ENCODE data around the gene BCKDHA. TPM values are rescaled to one million over a fixed set of nuclear protein-coding genes. Genes with fewer than 3 reads are reported as not detected.

The BCKDHA gene
- total and polyA plus RNA-seq, 9 of the 15 experiments (the other 6 are each of a cell fraction or from before 2014, with no cell fraction given): 4.5 to 52.5 (median 14.1) TPM

DNA sequence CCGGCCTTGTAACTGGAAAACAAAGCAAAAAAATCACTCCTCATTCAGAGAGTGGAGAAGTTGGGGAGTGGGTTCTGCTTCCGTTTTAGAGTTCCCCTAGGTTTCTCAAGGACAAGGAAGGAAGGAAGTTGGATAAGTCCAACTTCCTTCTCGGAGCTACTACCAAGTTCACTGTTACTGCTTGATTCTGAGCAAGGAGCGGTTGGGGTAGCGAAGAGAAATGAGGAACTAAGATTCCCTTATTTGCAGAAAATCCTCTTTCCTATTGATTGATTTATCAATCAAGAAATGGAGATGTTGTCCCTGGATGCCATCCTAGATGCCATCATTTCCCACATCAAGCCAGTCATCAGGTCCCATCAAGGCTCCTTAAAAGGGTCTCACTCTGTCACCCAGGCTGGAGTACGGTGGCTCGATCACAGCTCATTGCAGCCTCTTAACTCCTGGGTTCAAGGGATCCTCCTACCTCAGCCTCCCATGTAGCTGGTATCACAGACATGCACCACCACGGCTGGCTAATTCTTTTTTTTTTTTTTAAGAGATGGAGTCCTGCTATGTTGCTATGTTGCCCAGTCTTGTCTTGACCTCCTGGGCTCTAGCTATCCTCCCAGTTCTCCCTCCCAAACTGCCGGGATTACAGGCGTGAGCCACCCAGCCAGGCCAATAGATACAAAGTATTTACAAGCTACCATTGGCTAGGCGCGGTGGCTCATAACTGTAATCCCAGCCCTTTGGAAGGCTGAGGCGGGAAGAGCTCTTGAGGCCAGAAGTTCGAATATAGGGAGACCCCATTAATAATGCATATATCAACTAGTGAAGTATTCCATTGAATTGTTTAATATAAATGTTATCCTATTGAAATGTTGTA is 32.9 kb upstream of the BCKDHA start (continued):
- TF ChIP-seq, protein P1, sequence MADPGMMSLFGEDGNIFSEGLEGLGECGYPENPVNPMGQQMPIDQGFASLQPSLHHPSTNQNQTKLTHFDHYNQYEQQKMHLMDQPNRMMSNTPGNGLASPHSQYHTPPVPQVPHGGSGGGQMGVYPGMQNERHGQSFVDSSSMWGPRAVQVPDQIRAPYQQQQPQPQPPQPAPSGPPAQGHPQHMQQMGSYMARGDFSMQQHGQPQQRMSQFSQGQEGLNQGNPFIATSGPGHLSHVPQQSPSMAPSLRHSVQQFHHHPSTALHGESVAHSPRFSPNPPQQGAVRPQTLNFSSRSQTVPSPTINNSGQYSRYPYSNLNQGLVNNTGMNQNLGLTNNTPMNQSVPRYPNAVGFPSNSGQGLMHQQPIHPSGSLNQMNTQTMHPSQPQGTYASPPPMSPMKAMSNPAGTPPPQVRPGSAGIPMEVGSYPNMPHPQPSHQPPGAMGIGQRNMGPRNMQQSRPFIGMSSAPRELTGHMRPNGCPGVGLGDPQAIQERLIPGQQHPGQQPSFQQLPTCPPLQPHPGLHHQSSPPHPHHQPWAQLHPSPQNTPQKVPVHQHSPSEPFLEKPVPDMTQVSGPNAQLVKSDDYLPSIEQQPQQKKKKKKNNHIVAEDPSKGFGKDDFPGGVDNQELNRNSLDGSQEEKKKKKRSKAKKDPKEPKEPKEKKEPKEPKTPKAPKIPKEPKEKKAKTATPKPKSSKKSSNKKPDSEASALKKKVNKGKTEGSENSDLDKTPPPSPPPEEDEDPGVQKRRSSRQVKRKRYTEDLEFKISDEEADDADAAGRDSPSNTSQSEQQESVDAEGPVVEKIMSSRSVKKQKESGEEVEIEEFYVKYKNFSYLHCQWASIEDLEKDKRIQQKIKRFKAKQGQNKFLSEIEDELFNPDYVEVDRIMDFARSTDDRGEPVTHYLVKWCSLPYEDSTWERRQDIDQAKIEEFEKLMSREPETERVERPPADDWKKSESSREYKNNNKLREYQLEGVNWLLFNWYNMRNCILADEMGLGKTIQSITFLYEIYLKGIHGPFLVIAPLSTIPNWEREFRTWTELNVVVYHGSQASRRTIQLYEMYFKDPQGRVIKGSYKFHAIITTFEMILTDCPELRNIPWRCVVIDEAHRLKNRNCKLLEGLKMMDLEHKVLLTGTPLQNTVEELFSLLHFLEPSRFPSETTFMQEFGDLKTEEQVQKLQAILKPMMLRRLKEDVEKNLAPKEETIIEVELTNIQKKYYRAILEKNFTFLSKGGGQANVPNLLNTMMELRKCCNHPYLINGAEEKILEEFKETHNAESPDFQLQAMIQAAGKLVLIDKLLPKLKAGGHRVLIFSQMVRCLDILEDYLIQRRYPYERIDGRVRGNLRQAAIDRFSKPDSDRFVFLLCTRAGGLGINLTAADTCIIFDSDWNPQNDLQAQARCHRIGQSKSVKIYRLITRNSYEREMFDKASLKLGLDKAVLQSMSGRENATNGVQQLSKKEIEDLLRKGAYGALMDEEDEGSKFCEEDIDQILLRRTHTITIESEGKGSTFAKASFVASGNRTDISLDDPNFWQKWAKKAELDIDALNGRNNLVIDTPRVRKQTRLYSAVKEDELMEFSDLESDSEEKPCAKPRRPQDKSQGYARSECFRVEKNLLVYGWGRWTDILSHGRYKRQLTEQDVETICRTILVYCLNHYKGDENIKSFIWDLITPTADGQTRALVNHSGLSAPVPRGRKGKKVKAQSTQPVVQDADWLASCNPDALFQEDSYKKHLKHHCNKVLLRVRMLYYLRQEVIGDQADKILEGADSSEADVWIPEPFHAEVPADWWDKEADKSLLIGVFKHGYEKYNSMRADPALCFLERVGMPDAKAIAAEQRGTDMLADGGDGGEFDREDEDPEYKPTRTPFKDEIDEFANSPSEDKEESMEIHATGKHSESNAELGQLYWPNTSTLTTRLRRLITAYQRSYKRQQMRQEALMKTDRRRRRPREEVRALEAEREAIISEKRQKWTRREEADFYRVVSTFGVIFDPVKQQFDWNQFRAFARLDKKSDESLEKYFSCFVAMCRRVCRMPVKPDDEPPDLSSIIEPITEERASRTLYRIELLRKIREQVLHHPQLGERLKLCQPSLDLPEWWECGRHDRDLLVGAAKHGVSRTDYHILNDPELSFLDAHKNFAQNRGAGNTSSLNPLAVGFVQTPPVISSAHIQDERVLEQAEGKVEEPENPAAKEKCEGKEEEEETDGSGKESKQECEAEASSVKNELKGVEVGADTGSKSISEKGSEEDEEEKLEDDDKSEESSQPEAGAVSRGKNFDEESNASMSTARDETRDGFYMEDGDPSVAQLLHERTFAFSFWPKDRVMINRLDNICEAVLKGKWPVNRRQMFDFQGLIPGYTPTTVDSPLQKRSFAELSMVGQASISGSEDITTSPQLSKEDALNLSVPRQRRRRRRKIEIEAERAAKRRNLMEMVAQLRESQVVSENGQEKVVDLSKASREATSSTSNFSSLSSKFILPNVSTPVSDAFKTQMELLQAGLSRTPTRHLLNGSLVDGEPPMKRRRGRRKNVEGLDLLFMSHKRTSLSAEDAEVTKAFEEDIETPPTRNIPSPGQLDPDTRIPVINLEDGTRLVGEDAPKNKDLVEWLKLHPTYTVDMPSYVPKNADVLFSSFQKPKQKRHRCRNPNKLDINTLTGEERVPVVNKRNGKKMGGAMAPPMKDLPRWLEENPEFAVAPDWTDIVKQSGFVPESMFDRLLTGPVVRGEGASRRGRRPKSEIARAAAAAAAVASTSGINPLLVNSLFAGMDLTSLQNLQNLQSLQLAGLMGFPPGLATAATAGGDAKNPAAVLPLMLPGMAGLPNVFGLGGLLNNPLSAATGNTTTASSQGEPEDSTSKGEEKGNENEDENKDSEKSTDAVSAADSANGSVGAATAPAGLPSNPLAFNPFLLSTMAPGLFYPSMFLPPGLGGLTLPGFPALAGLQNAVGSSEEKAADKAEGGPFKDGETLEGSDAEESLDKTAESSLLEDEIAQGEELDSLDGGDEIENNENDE (IDR thresholded peaks at IDR 0.05; ENCODE audit: low read depth, low read length): no peak
- no peak for TF ChIP-seq ZNF143 (CRISPR knock-in tag; IDR thresholded peaks at IDR 0.05)
- TF ChIP-seq POLR2AphosphoS2 (IDR thresholded peaks at IDR 0.05; ENCODE audit: low read length): no peak
- TF ChIP-seq HNRNPUL1 (IDR thresholded peaks at IDR 0.05; ENCODE audit: low read length): no peak
- TF ChIP-seq NBN (IDR thresholded peaks at IDR 0.05; ENCODE audit: low read depth): no peak
- no peak for TF ChIP-seq ZNF197 (CRISPR knock-in tag; IDR thresholded peaks at IDR 0.05; ENCODE audit: low read depth)
- TF ChIP-seq TBL1XR1 (IDR thresholded peaks at IDR 0.05; ENCODE audit: low read length in 2 of 2): no peak
- no peak for TF ChIP-seq HMG20B (CRISPR knock-in tag; IDR thresholded peaks at IDR 0.05)
- TF ChIP-seq RBM25 (IDR thresholded peaks at IDR 0.05; ENCODE audit: low read depth, low read length, severe bottlenecking): peak; percentile 59
- TF ChIP-seq HNRNPL (IDR thresholded peaks at IDR 0.05; ENCODE audit: low read depth, low read length): no peak
- TF ChIP-seq KDM4B (IDR thresholded peaks at IDR 0.05; ENCODE audit: borderline replicate concordance in 2 of 2, low read depth in 1 of 2): no peak
- no peak for TF ChIP-seq SIN3B (IDR thresholded peaks at IDR 0.05; ENCODE audit: low read depth)
- no peak for TF ChIP-seq ZNF785 (CRISPR knock-in tag; IDR thresholded peaks at IDR 0.05)
- TF ChIP-seq COPS2 (conservative IDR thresholded peaks at IDR 0.05): no peak
- no peak for TF ChIP-seq GABPB1 (CRISPR knock-in tag; IDR thresholded peaks at IDR 0.05)
- TF ChIP-seq, protein P2, sequence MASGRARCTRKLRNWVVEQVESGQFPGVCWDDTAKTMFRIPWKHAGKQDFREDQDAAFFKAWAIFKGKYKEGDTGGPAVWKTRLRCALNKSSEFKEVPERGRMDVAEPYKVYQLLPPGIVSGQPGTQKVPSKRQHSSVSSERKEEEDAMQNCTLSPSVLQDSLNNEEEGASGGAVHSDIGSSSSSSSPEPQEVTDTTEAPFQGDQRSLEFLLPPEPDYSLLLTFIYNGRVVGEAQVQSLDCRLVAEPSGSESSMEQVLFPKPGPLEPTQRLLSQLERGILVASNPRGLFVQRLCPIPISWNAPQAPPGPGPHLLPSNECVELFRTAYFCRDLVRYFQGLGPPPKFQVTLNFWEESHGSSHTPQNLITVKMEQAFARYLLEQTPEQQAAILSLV (tag; IDR thresholded peaks at IDR 0.05): no peak
- no peak for TF ChIP-seq ZBTB8A (IDR thresholded peaks at IDR 0.05; ENCODE audit: partially characterized antibody)

All from K562 (cell line).